ENCODE data around the gene SLIT3.

GRCh38 chr5:169122951-169123350 is 178.0 kb downstream of the SLIT3 start:
- no peak for TF ChIP-seq CTCF (IDR thresholded peaks at IDR 0.05)
- no peak for TF ChIP-seq POLR2A (IDR thresholded peaks at IDR 0.05)
